Loucy (cell line): ENCODE data around the gene ACBD7.

Experiments
- H2AFZ ChIP-seq: fragments of 200-600 bp; sonication (generic); 2 replicates; pipeline ENCODE4 v1.6.0; 2016; ENCODE audit warnings: antibody characterized with exemption, mild to moderate bottlenecking, low read length, moderate library complexity
- H3F3A ChIP-seq: fragments of 200-600 bp; 2 replicates; pipeline ENCODE4 v1.6.0; 2016; ENCODE audit warnings: antibody characterized with exemption, low read depth, mild to moderate bottlenecking
- H3K27me3 ChIP-seq: fragments of 200-600 bp; sonication (generic); 2 replicates; pipeline ENCODE4 v1.6.1; 2014; ENCODE audit warnings: low read length, mild to moderate bottlenecking; ENCODE audit not compliant: insufficient read depth, poor library complexity, severe bottlenecking
- H3K36me3 ChIP-seq: fragments of 200-600 bp; sonication (generic); 2 replicates; pipeline ENCODE4 v1.6.1; 2016; ENCODE audit warnings: low read length; ENCODE audit not compliant: insufficient read depth
- H3K4me1 ChIP-seq: fragments of 200-600 bp; sonication (generic); 2 replicates; pipeline ENCODE4 v1.5.1; 2014; ENCODE audit warnings: low read length, mild to moderate bottlenecking; ENCODE audit not compliant: insufficient read depth, poor library complexity, severe bottlenecking
- H3K4me2 ChIP-seq: fragments of 200-600 bp; sonication (generic); 2 replicates; pipeline ENCODE4 v1.6.0; 2014; ENCODE audit warnings: antibody characterized with exemption, low read length, low read depth, mild to moderate bottlenecking; ENCODE audit not compliant: poor library complexity, severe bottlenecking
- H3K4me3 ChIP-seq: fragments of 200-600 bp; sonication (generic); 2 replicates; pipeline ENCODE4 v1.5.1; 2014; ENCODE audit warnings: low read length, mild to moderate bottlenecking, mixed read lengths; ENCODE audit not compliant: poor library complexity, severe bottlenecking
- H3K79me2 ChIP-seq: fragments of 200-600 bp; sonication (generic); 2 replicates; pipeline ENCODE4 v1.6.1; 2014; ENCODE audit warnings: low read length; ENCODE audit not compliant: insufficient read depth
- H3K9ac ChIP-seq: fragments of 200-600 bp; sonication (generic); 2 replicates; pipeline ENCODE4 v1.6.0; 2014; ENCODE audit warnings: mild to moderate bottlenecking, low read depth, low read length, moderate library complexity; ENCODE audit not compliant: poor library complexity, severe bottlenecking
- H3K9me2 ChIP-seq: fragments of 200-600 bp; sonication (generic); replicated peaks from 2 replicates; pipeline ENCODE4 v1.6.1; 2016; ENCODE audit warnings: low read depth, low read length, mixed read lengths
- H3K9me3 ChIP-seq: fragments of 200-600 bp; sonication (generic); 2 replicates; pipeline ENCODE4 v1.6.1; 2014; ENCODE audit warnings: mild to moderate bottlenecking, antibody characterized with exemption, low read length, low read depth; ENCODE audit not compliant: insufficient read depth
- H4K20me1 ChIP-seq: fragments of 200-600 bp; sonication (generic); 2 replicates; pipeline ENCODE4 v1.6.0; 2014; ENCODE audit warnings: antibody characterized with exemption, low read length, mild to moderate bottlenecking; ENCODE audit not compliant: insufficient read depth, poor library complexity, severe bottlenecking
- CTCF ChIP-seq: fragments of 200-600 bp; sonication (generic); conservative IDR thresholded peaks from 2 replicates; pipeline ENCODE4 v1.5.1; 2014; ENCODE audit warnings: mild to moderate bottlenecking, antibody characterized with exemption, low read length
- EZH2phosphoT487 ChIP-seq: fragments of 200-600 bp; IDR thresholded peaks from 2 replicates; pipeline ENCODE4 v1.6.1; 2018; ENCODE audit warnings: antibody characterized with exemption, mild to moderate bottlenecking, moderate library complexity, borderline replicate concordance

ACBD7 gene

GRCh38 chr10:15116225-15116624 is 27.6 kb upstream of the ACBD7 start:
- H3F3A ChIP-seq, result no peaks in the 10 kb centered on the region
- no peaks in the 10 kb centered on the region for H3K27me3 ChIP-seq
- no peak for TF ChIP-seq CTCF
- no peak for TF ChIP-seq EZH2phosphoT487
- peaks cover 65% of the 10 kb centered on the region; the same call in 1 of the 2 replicates for H3K36me3 ChIP-seq
- H3K4me1 ChIP-seq, result no peaks in the 10 kb centered on the region
- H3K9me3 ChIP-seq, result peaks cover 5% of the 10 kb centered on the region; the same call in 1 of the 2 replicates
- no peak overlapping the region for H2AFZ ChIP-seq
- H3K9ac ChIP-seq, result no peak overlapping the region
- no peaks in the 10 kb centered on the region for H4K20me1 ChIP-seq
- peaks cover 5% of the 10 kb centered on the region; the same call in 1 of the 2 replicates for H3K79me2 ChIP-seq
- no peak overlapping the region for H3K4me2 ChIP-seq
- no peaks in the 10 kb centered on the region for H3K9me2 ChIP-seq
- H3K4me3 ChIP-seq, result no peak overlapping the region

- H3K4me2 ChIP-seq, result no peak overlapping the region
- H3K79me2 ChIP-seq, result peaks cover 5% of the 10 kb centered on the region; the same call in 1 of the 2 replicates
- no peaks in the 10 kb centered on the region for H3F3A ChIP-seq
- no peaks in the 10 kb centered on the region for H3K27me3 ChIP-seq
- H2AFZ ChIP-seq, result no peak overlapping the region
- H3K4me3 ChIP-seq, result no peak overlapping the region
- H3K36me3 ChIP-seq, result peaks cover 68% of the 10 kb centered on the region; the same call in 1 of the 2 replicates
- no peaks in the 10 kb centered on the region for H3K4me1 ChIP-seq
- TF ChIP-seq EZH2phosphoT487 (no peak), CTCF (no peak)
- H3K9me2 ChIP-seq, result no peaks in the 10 kb centered on the region
- no peaks in the 10 kb centered on the region for H4K20me1 ChIP-seq
- H3K9me3 ChIP-seq, result peaks cover 5% of the 10 kb centered on the region; the same call in 1 of the 2 replicates
- H3K9ac ChIP-seq, result no peak overlapping the region
Observed at GRCh38 chr10:15113766-15114165, 25.2 kb upstream of the ACBD7 start.

- peaks cover 5% of the 10 kb centered on the region; the same call in 1 of the 2 replicates for H3K9me3 ChIP-seq
- TF ChIP-seq CTCF, result no peak
- no peak for TF ChIP-seq EZH2phosphoT487
- no peaks in the 10 kb centered on the region for H3K4me1 ChIP-seq
- H3K4me2 ChIP-seq, result no peak overlapping the region
- no peaks in the 10 kb centered on the region for H3K27me3 ChIP-seq
- no peaks in the 10 kb centered on the region for H3F3A ChIP-seq
- no peak overlapping the region for H2AFZ ChIP-seq
- H3K36me3 ChIP-seq, result peaks cover 65% of the 10 kb centered on the region; the same call in 1 of the 2 replicates
- H3K79me2 ChIP-seq, result peaks cover 5% of the 10 kb centered on the region; the same call in 1 of the 2 replicates
- H3K4me3 ChIP-seq, result no peak overlapping the region
- H4K20me1 ChIP-seq, result no peaks in the 10 kb centered on the region
- H3K9ac ChIP-seq, result no peak overlapping the region
- no peaks in the 10 kb centered on the region for H3K9me2 ChIP-seq
Observed at GRCh38 chr10:15112657-15113056, 24.1 kb upstream of the ACBD7 start.
